GM12891 (cell line): Measurements from ENCODE around the gene PLCB1.

Experiments used
- PAX5 ChIP-seq: IDR thresholded peaks from 2 replicates; pipeline ENCODE4 v1.6.1; 2011; ENCODE audit warnings: low read length, moderate library complexity, mild to moderate bottlenecking; ENCODE audit not compliant: insufficient read depth, severe bottlenecking
- POLR2A ChIP-seq: IDR thresholded peaks from 2 replicates; pipeline ENCODE4 v1.6.1; 2011; ENCODE audit warnings: low read depth, low read length, control low read depth
- POLR2AphosphoS5 ChIP-seq: IDR thresholded peaks from 2 replicates; pipeline ENCODE4 v1.6.1; 2011; ENCODE audit warnings: low read depth, low read length, control low read depth
- SPI1 ChIP-seq: IDR thresholded peaks from 2 replicates; pipeline ENCODE4 v1.6.1; 2011; ENCODE audit warnings: low read depth, low read length, control low read depth
- TAF1 ChIP-seq: IDR thresholded peaks from 2 replicates; pipeline ENCODE4 v1.6.1; 2011; ENCODE audit warnings: low read depth, low read length, control low read depth

GRCh38 chr20:8315639-8316573 lies 183.8 kb downstream of the PLCB1 start:
- TF ChIP-seq POLR2AphosphoS5 (no peak), POLR2A (no peak), TAF1 (no peak), SPI1 (no peak), PAX5 (no peak)
